Mesothelial cell of epicardium (in vitro differentiated cells): Measurements from ENCODE around the gene SPOP. TPM values are rescaled to one million over a fixed set of nuclear protein-coding genes. Genes with fewer than 3 reads are reported as not detected.
"Not testable (repeated sequence)": the region's sequence is repeated elsewhere in the genome, so short reads cannot be mapped to it uniquely, and the experiment has no call there.

Experiments
- DNase-seq, 2 experiments: peaks; one replicate each; pipeline ENCODE4 v3.0.0; 2021; ENCODE audit warnings: low spot score in 2 of 2; ENCODE audit not compliant: unreplicated experiment in 2 of 2
- H3K27ac Mint-ChIP-seq: 2 replicates; pipeline ENCODE4 v1.8.0; 2021; ENCODE audit warnings: mixed read lengths
- H3K27me3 Mint-ChIP-seq: 2 replicates; pipeline ENCODE4 v1.8.0; 2021; ENCODE audit warnings: low read depth, mixed read lengths
- H3K36me3 Mint-ChIP-seq: 2 replicates; pipeline ENCODE4 v1.8.0; 2021; ENCODE audit warnings: mixed read lengths
- H3K4me1 Mint-ChIP-seq: 2 replicates; pipeline ENCODE4 v1.8.0; 2021; ENCODE audit warnings: mixed read lengths
- H3K4me3 Mint-ChIP-seq: 2 replicates; pipeline ENCODE4 v1.8.0; 2021; ENCODE audit warnings: mild to moderate bottlenecking, moderate library complexity, mixed read lengths
- H3K9me3 Mint-ChIP-seq: 2 replicates; pipeline ENCODE4 v1.8.0; 2021; ENCODE audit warnings: mixed read lengths
- total RNA-seq: library from RNA; stranded (reverse); gene quantifications from 3 replicates; pipeline ENCODE4 v1.2.1, GENCODE V29; 2021
- TF ChIP-seq, protein P1 (sequence below): fragments of 200-600 bp; sonication (generic); IDR thresholded peaks from one replicate; pipeline ENCODE4 v1.5.0; 2021; ENCODE audit warnings: antibody characterized with exemption; ENCODE audit not compliant: unreplicated experiment

The SPOP gene
- total RNA-seq, 1 donor from 2014 or later, result 62.8 TPM

DNA sequence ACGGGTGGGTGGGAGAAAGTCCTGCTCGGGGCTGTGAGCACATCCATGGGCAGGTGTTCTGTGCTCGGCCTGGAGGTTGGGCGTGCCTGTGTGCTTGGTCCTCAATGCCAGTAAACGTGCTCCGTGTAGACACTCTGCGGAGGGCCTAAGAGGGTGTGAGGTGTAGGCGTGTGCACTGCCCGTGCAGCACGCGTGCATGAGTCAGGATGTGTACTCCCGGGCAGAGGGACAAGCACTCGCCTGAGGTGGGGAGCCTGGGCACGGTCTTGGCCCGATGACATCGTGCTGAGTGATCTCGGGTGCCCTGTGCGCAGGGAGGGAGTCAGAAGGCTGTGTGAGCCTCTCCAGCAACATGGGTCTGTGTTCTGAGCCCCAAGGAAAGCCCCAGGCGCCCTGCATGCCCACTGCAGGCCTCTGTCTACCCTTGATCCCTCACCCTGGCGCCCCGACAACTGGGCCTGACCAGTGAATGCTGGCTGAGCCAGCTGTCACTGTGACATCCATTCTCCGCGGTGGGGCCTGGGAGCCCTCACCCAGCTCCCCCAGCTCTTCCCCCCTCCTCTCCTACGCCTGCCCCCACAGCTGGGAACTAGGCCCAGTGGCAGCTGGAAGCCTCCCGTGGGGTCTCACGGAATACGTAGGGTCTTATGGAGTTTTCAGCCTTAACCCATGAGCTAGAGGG, 125.7 kb downstream of the SPOP start:
- no peak overlapping the region for H3K4me3 Mint-ChIP-seq
- no peaks in the 10 kb centered on the region for H3K9me3 Mint-ChIP-seq
- H3K27ac Mint-ChIP-seq, result no peak overlapping the region
- DNase-seq, result no peak
- H3K27me3 Mint-ChIP-seq, result peaks cover 4% of the 10 kb centered on the region
- H3K4me1 Mint-ChIP-seq, result peaks cover 10% of the 10 kb centered on the region
- TF ChIP-seq, protein P1, sequence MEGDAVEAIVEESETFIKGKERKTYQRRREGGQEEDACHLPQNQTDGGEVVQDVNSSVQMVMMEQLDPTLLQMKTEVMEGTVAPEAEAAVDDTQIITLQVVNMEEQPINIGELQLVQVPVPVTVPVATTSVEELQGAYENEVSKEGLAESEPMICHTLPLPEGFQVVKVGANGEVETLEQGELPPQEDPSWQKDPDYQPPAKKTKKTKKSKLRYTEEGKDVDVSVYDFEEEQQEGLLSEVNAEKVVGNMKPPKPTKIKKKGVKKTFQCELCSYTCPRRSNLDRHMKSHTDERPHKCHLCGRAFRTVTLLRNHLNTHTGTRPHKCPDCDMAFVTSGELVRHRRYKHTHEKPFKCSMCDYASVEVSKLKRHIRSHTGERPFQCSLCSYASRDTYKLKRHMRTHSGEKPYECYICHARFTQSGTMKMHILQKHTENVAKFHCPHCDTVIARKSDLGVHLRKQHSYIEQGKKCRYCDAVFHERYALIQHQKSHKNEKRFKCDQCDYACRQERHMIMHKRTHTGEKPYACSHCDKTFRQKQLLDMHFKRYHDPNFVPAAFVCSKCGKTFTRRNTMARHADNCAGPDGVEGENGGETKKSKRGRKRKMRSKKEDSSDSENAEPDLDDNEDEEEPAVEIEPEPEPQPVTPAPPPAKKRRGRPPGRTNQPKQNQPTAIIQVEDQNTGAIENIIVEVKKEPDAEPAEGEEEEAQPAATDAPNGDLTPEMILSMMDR, result no peak
- H3K36me3 Mint-ChIP-seq, result no peaks in the 10 kb centered on the region

DNA sequence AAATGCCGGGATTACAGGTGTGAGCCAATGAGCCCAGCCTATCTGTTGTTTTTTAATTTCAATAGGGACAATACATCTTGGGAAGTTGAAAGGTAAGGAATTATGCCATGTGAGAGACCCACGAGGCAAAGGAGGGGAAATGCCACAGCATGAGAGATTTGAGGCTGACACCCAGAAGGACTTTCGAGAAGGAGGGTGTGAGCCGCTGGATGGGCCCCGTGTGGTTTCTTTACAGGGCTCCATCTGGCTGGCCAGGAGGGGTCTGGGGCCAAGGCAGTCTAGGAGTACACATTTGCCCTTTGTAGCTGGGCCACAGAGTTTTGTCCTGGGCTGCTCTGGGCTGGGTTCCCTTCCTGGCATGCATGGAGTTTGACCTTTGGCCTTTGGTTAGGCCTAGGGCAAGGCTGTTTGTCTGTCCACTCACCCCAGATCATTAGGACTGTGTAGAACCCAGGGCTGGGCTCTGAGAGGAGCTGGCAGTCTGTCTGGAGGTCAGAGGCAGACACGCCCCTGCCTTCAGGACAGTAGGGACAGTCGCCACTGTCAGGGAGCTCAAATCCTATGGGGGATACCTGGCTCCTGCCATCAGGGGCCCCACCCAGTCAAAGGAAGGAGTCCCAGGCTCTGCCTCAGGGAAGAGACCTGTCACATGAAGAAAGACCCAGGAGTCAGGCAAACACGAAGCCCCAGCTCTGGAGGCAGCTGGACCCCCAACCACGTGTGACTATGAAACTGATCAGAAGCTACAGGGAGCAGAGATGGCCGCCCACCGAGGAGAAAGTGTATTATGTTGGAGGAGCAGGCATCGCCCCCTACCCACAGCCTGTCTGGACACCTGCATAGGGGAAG, 126.5 kb downstream of the SPOP start:
- TF ChIP-seq, protein P1, result no peak

DNA sequence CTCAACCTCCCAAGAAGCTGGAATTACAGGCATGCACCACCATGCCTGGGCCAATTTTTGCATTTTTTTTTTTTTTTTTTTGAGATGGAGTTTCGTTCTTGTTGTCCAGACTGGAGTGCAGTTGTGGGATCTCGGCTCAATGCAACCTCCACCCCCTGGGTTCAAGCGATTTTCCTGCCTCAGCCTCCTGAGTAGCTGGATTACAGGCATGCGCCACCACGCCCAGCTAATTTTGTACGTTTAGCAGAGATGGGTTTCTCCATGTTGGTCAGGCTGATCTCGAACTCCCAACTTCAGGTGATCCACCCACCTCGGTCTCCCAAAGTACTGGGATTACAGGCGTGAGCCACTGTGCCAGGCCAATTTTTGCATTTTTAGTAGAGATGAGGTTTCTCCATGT, 127.1 kb downstream of the SPOP start:
- not testable (repeated sequence) for H3K4me3 Mint-ChIP-seq, H3K27me3 Mint-ChIP-seq, H3K27ac Mint-ChIP-seq, DNase-seq, H3K36me3 Mint-ChIP-seq, H3K4me1 Mint-ChIP-seq, H3K9me3 Mint-ChIP-seq

More for the DNA sequence above, 126.5 kb downstream of the SPOP start:
- H3K4me1 Mint-ChIP-seq, result peaks cover 13% of the 10 kb centered on the region
- no peak overlapping the region for H3K4me3 Mint-ChIP-seq
- no peak overlapping the region for H3K27ac Mint-ChIP-seq
- no peaks in the 10 kb centered on the region for H3K36me3 Mint-ChIP-seq
- H3K27me3 Mint-ChIP-seq, result peaks cover 3% of the 10 kb centered on the region
- DNase-seq, result no peak
- H3K9me3 Mint-ChIP-seq, result no peaks in the 10 kb centered on the region

DNA sequence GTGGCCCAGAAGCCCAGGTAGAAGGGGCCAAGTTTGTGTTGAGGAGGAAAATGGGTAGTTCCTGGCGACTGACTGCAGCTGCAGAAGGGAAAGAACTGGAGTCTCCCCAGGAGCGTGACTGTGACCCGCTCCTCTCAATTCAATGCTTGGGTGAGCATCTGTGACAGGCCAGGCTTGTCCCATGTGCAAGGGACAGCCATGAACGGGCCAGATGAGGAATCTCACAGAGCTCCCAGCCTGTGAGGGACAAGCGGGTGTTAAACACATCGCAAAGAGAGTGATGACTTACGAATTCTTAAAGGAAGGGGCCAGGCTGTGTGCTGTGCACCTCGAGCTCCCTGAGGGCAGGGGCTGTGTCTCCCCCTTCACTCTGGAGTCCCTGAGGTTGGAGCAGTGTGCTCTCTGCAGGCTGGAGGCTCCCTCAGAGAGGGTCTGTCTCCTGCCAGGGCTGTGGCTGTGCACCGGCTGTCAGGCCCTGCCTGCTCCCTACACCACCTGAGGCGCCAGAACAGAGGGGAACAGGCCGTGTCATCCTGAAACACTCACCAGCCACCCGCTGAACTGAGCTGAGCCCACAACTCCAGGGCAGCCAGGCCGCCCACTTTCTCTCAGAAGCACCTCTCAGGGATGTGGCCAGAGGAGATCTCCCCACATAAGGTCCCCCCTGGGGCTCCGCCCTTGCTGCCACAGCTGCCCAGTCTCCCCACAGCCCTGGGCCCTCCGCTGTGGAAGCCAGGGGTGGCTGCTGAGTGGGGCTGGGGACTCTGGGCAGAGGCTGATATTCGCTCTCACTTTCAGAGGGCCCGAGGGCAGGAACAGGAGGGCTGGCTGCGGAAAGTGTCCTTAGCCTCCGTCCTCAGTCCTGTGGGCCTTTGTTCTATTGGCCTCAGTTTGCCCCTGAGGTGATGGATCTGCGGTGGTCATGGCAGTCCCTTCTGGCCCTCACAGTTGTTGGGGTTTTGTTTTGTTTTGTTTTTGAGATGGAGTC, 127.9 kb downstream of the SPOP start:
- TF ChIP-seq, protein P1, result no peak
- H3K9me3 Mint-ChIP-seq, result no peaks in the 10 kb centered on the region
- DNase-seq, result no peak
- H3K27ac Mint-ChIP-seq, result no peak overlapping the region
- peaks cover 10% of the 10 kb centered on the region for H3K4me1 Mint-ChIP-seq
- peaks cover 2% of the 10 kb centered on the region for H3K27me3 Mint-ChIP-seq
- no peaks in the 10 kb centered on the region for H3K36me3 Mint-ChIP-seq
- H3K4me3 Mint-ChIP-seq, result no peak overlapping the region

DNA sequence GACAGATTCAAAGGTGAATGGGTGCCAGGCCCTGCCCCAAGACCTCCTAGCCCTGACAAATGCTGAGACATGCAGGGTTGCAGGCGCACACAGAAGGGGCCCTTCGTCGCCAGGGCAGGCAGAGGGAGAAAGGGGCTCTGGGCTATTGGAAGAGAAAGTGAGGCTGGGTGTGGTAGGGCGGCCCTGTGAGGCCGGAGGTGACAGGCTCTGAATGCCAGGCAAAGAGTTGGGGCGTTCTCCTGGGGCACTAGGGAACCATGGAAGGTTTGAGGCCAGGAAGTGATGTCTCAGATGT, 128.6 kb downstream of the SPOP start:
- Mint-ChIP-seq H3K36me3 (no peaks in the 10 kb centered on the region), H3K9me3 (no peaks in the 10 kb centered on the region), H3K4me3 (no peak overlapping the region), H3K27me3 (peaks cover 2% of the 10 kb centered on the region), H3K27ac (no peak overlapping the region), H3K4me1 (peaks cover 10% of the 10 kb centered on the region)
- DNase-seq, result no peak
- TF ChIP-seq, protein P1, result no peak

Other genes starting within 250 kb of the SPOP start
- gene NGFR, start 182.8 kb downstream of the SPOP start, total RNA-seq, result 14.7 to 16.1 TPM (median 14.9 TPM) in 3 replicates
- gene NXPH3, start 102.2 kb downstream of the SPOP start, total RNA-seq, result 0.82 to 0.88 TPM (median 0.83 TPM) in 3 replicates
- 67.7 to 69.2 TPM (median 69.2 TPM) in 3 replicates for gene SLC35B1, start 29.9 kb upstream of the SPOP start, total RNA-seq
- gene FAM117A, start 86.0 kb upstream of the SPOP start, total RNA-seq, result 15.7 to 16.5 TPM (median 16.1 TPM) in 3 replicates
- gene KAT7, start 110.6 kb upstream of the SPOP start, total RNA-seq, result 66.7 to 74.3 TPM (median 69.9 TPM) in 3 replicates
- gene TAC4, start 170.0 kb upstream of the SPOP start, total RNA-seq, result not detected in 3 replicates